Iris pigment epithelial cell (primary cell): ENCODE results near the gene SBK2.
A peak's percentile ranks its signal among the peaks of the same experiment; 100 is the strongest.

Experiments
- DNase-seq: peaks from one replicate; pipeline ENCODE4 v3.0.0-alpha.2; 2011; ENCODE audit warnings: low read depth

The SBK2 gene

DNA sequence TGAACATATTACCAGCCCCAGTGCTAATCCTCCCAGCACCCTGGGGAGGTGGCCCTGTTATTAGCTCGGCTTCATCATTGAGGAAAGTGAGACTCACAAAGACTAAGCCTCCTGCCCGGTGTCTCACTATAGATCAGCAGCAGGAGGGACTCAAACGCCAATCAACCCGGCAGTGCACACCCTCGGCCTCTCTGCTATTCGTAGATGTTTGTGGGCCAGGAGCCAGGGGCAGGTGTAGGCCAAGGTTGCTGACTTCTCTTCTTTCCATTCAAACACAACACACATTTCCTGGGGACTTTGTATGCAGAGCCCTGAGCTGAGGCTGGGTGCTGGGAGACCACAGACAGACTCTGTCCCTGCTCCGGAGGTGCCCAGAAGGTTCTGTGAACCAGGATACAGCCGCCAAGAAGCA, 17.8 kb upstream of the SBK2 start:
- no peak for DNase-seq

DNA sequence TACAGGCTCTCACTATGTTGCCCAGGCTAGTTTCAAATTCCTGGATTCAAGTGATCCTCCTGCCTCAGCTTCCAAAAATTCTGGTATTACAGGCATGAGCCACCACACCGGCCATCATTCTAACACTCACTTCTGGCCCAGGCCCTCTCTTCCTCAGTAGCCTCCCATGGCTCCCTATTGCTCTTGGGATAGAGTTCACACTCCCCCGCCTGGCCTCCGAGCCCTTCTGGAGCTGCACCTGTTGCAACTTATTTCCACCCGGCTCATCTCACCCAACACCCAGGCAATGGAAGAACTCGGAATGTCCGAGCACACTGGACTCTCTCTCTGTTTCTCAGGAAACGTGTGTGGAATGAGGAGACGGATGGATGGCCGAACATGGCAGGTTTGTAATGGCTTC, 17.4 kb upstream of the SBK2 start:
- DNase-seq, result no peak

DNA sequence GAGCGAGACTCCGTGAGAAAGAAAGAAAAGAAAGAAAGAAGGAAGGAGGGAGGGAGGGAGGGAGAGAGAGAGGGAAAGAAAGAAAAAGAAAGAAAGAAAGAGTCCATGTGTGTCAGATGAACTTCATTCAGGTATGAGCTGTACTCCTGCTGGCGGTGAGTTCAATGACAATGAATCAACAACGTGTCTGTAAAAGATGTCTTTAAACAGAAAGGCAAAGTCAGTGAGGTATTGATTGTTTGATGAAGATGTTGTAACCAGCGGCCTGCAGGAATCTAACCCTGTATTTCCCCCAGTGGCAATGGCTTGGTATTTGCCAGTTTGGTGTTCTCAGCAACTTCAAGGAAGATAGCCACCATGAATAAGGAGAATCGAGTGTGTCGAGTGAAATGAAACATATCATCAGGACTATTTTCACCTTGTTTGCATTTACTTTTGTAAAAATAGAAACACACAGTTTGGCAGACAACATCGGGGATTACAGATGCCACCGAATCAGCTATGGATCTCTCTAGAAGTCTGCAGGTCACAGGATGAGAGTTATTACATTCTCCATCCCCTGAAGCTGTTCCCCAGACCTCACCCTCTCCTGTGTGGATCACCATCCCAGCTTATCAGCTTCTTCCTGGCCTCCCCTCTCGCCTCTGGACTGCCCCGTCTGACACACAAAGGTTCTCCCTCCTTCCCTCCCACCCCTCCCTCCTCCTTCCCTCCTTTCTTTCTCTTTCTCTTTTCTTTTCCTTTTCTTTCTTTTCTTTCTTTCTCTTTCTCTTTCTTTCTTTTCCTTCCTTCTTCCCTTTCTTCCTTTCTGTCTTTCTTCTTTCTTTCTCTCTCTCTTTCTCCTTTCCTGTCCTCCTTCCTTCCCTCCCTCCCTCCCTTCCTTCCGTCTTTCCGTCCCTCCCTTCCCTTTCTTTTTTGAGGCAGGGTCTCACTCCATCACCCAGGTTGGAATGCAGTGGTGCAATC, 16.6 kb upstream of the SBK2 start:
- DNase-seq, result no peak

DNA sequence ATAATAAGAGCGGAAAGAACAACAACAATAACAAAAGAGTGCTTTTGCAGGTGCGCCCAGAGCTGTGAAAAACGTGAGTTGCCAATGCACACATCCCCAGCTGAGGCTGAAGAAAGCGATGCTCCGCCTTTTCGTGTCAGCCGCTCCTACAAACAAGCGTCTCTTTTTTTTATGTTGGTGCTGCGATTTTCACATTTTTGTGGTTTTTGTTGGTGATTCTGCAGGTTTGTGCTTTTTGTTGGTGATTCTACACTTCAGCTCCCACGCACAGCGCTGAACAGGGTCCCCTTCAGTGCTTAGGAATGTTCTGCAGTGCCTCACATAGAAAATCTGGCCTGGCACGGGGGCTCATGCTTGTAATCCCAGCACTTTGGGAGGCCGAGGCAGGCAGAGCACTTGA, 15.7 kb upstream of the SBK2 start:
- peak; percentile 90 for DNase-seq

DNA sequence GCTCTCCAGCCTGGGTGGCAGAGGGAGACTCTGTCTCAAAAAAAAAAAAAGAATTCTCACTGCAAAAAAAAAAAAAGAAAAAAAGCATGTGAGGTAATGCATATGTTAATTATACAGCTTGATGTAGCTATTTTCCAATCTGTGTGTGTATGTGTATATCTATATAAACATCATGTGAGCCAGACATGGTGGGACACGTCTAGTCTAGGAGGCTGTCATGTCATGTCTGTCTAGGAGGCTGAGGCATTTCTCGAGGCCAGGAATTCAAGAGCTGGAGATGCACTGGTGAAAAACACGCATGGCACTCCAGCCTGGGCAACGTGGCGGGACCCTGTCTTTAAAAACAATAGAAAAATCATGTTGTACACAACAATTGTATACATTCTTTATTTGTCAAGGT, 15.3 kb upstream of the SBK2 start:
- no peak for DNase-seq

DNA sequence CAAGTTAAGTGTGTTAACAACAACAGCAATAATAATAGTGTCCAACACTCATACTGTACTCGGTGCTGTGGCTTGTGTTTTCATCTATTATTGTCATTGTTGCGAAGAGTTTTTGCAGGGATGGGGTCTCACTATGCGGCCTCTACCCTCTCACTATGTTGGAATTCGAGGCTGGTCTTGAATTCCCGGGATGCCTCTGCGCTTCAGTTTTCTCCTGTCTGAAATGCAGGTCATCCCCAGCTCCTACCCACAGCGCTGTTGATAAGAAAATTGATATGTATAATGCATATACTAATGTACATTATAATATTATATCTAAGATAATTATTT, 13.4 kb upstream of the SBK2 start:
- peak; percentile 27 for DNase-seq

DNA sequence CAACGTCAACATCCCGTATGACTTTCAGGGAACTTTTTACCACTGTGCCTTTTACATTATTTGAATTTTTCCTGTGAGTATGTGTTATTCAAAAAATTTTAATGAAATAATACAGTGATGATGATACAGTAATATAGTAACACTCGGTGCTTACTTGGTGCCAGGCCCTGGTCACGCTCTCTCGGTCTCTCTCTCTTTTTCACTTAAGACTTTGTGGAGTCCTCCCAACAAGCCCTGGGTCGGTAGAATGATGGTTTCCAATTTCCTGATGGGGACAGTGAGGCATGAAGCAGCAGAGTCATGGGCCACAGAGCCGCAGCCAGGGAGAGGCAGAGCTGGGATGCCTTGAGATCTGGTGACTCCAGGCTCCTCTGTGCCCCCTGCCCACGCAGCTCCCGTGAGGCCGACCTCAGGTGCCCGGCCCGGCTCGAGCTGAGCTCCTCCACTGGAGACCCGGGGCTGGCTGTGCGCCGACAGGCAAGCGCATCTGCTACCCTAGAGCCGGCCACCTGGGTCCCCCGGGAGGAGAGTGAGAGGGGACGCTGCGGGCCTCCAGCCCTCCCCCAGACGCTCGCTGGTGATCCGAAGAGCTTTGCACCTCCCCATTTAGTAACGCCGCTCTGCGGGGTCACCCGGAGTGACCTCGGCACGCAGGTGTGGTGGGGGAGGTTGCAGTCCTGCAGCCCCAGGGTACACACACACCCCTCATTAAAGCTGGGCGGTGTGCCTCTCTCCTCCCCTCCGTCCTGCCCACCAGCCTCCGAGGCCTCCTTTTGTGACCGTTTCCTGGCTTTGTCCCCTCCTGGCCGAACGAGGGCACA, 12.8 kb upstream of the SBK2 start:
- DNase-seq, result peak; percentile 85

DNA sequence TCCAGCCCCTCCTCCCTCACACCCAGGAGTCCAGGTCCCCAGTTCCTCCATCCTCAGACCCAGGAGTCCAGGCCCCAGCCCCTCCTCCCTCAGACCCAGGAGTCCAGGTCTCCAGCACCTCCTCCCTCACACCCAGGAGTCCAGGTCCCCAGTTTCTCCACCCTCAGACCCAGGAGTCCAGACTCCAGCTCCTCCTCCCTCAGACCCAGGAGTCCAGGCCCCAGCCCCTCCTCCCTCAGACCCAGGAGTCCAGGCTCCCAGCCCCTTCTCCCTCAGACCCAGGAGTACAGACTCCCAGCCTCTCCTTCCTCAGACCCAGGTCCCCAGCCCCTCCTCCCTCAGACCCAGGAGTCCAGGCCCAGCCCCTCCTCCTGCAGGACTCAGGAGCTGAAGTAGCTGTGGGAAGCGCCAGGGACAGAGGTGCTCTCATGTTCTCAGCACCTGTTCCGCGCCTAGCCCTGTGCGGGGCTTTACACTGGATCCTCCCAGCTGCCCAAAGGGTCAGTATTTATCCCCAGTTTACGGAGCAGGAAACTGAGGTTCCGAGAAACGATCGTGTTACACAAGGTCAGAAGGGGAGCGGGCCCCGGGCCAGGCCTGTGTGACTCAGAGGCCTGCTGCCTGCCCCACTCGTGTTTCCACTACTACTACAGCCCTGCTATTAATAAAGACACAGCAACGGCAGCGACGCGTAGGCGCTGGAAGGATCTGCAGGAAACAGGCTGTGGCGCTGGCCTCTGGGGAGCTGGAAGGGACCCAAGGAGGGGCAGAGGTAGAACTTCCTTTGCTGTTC, 10.1 kb upstream of the SBK2 start:
- peak; percentile 93 for DNase-seq

DNA sequence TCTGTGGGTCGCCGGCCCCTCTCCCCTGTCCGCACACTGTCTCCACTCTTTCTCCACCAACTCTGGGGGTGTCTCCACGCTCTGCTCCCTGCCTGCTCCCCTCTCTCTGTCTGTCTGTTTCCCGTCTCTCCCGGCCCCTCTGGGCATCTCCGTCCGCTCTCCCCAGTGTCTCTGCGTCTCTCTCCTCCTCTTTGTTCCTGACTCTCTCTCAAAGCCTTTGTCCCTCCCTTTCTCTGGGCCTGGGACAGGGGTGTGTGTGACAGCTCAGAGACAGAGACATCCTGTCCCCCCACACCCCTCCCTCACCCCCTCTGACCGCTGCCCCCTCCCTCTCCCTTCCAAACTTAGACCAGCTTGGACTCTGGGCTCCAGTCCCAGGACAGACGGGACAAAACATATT, 9.1 kb upstream of the SBK2 start:
- DNase-seq, result no peak

DNA sequence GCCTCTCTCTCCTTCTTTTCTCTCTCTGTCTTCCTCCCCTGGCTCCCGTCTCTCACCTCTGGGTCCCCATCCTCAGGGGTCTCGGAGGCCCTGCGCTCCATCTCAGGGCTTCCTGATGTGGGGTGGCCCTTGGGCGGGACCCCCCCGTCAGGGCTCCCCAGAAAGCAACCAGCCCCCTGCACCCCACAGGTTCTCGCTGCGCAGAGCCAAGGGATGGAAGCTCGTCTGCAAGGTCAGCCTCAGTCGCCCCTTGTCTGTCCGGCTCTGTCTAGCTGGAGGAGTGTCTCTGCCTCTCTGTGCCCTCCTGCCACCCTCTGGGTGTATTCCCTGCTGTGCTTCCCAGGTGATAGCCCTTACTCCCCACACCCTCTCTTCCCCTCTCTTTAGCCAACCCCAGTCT, 8.5 kb upstream of the SBK2 start, which contains the start of gene SBK3:
TSS of gene SBK3 (minus strand) at position 101 of the 400 bp plus-strand sequence. CDS start at position 101, 0 bp downstream.
- no peak for DNase-seq

DNA sequence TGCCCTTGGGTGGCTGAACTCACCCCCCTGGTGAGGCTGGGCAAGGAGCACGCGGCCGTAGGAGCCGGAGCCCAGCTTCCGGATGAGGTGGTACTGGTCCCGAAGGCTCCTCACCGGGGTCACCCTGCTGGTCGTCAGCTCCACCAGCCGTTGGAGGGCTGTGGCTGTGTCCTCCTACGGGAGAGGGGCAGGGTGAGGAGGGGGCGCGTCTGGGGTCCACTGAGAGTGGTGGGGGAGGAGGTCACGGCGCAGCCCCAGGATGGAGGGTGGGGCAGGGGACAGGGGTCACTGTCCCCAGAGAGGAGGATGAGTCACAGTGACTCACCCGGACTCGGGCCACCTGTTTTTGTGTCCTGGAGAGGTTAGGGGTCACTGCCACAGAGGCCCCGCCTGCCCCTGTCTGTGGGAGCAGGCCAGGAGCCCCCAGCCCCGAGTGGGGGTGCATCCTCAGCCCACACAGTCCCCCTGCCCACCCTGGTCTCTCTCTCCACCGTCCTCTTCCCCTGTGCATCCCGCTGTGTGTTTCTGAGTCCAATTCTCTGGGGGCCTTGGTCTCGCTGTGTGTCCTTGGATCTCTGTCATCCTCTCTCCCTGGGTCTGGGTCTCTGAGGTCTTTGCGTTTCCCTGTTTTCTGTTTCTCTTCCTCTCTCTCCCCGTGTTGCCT, 8.0 kb upstream of the SBK2 start:
- no peak for DNase-seq

DNA sequence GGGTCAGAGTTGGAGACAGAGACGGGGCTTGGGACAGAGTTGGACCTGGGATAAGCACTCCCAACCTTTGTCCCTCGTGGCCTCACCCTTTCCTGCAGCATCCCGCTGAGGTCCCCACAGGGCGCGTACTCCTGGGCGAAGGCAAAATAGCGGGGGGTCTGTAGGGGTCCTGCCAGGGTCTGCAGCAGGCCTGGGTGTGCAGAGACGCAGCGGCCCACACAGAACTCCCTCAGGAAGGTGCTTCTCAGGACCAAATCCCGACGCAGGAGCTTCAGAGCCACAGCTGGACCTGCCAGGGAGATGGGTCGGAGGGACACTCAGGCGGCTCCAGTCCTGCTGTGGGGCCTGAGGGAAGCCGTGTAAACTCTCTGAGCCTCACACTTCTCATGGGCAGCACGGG, 7.1 kb upstream of the SBK2 start:
- DNase-seq, result no peak

DNA sequence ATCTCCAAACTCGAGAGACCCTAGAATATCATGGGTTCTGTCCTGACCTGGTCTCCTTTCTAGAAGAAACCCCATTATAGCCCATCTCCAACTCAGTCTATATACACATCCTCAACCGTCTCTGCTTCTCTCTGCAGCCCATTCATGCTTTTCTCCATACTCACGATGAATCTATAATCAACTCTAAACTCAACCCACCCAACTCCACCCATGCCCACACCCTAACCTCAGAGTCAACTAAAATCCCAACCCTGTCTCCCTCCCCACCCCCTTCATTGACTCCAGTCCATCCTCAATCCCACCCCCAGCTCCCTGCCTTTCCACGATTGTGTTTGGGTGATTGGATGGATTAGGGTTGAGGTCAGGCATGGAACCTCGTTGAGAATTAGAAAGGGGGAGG, 6.6 kb upstream of the SBK2 start:
- no peak for DNase-seq

DNA sequence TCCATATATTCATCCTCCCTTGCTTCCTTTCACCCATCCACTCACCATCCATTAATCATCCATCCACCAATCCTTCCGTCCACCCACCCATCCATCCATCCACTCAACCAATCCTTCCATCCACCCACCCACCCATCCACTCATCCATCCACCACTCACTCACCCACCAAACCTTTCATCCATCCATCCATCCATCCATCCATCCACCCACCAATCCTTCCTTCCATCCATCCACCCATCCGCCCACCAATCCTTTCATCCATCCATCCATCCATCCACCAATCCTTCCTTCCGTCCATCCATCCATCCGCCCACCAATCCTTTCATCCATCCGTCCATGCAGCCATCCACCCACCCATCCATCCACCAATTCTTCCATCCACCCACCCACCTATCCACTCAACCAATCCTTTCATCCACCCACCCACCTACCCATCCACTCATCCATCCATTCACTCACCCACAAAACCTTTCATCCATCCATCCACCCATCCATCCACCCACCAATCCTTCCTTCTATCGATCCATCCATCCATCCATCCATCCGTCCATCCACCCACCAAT, 5.4 kb upstream of the SBK2 start:
- DNase-seq, result no peak

DNA sequence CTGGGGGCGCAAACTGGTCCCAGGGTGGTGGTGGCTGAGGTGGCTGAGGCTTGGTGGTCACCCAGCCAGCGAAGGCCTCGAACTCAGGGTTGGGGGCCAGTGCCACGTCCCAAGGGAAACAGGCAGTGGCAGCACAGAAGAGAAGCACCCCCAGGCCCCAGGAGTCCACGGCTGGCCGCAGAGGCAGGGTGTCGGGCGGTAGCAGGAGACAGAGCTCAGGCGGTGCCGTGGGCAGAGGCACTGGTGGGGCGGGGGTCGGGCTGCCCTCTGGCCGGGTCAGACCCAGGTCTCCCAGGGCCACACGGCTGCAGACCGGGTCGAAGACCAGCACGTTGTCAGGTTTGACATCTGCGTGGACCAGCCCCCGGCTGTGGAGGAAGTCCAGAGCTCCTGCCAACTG, 4.2 kb upstream of the SBK2 start:
- DNase-seq, result no peak

DNA sequence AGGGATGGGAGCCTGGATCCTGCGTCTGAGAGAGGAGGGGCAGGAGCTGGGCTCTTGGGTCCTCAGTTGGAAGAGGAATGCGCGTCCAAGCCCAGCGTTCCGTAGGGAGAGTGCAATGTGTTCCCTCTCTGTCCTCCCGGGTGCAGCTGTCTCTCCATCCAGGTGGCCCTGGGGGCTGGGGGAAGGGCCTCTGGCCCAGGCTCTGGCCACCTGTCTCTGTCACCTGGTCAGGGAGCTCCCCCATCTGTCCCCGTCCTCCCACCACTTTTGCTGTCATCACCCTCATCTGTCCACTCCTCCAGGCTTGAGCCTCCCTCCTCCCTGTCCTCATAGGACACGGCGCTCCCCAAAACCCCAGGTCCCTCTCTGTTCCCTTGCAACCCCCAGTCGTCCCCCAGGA, 3.7 kb upstream of the SBK2 start:
- DNase-seq, result no peak

DNA sequence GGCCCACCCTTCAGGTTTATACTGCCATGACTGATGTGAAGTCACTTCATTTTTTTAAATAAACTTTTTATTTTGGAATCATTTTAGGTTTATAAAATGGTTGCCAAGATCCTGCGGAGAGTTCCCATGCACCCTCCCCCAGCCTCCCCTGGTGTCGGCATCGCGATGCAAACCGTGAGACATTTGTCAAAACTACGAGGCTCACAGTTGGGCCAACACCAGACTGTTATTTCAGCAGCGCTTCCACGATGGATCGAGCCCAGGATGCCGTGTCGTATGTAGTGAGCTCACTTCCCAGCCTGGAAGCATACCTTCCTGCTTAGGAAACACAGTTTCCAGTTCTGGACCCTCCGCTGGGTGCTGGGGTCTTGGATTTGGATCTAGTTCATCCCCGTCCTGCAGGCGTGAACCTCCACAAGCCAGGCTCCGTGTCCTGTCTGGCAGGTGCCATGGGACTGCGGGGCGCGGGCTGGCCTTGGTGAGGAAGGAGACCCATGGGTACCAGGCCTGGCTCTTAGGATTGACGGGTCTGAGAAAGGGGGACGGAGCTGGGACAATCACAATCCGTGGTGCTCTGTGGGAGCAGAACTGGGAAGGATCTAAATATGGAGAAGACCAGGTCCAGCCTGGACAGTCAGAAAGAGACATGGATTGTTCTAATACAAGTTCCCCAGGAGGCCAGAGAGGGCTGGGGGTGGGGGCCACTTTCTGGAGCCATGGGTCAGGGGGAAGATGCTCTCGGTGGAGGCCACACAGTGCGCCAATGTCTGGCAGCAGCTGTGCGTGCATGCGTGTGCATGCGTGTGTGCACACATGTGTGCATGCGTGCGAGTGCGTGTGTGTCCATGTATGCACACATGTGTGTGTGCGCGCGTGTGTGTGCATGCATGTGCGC, 2.4 kb upstream of the SBK2 start:
- DNase-seq, result no peak

DNA sequence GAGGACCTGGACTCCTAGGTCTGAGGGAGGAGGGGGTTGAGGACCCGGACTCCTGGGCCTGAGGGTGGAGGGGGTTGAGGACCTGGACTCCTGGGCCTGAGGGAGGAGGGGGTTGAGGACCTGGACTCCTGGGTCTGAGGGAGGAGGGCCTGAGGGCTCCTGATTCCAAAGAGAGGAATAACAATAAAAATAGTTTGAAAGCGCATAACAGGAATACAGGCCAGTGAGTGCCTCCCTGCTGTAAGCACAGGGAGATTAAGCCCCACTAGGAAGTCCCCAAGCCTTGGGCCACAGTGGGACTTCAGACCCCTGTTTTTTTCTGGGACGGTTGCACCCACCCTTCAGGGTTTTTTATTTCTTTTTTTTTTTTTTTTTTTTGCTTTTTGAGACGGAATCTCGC, 1.2 kb upstream of the SBK2 start:
- no peak for DNase-seq

DNA sequence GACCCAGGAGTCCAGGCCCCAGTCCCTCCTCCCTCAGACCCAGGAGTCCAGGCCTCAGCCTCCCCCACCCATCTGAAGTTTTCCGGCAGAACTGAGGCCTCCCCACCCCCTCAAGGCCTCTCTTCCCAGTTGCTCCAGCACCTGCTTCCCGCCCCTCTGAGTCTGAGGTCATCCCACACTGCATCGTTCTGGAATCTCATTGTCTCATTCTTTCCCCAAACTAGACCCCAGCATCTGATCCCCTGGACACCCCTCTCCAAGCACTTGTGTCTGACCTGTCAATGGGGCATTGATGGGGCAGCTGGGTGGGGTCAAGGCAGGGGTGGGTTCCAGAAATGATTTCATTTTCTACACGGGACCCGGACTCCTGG, 793 bp upstream of the SBK2 start:
- DNase-seq, result no peak

DNA sequence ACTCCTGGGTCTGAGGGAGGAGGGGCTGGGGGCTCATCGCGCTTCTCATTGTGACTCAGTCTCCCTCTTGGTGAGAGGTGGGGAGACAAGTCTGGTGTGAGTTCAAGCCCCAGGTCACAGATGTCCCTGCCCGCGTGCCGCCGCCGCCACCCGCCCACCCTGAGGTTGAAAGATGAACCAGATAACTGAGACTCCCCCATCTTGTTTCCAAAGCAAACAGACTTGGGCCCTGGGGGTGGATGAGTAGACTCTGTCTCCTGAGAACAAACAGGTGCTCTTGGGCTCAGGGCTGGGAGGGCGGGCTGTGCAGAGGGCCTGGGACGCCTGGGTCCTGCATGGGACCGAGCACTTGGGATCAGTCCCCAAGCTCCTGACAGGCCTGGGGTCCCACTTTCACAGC, 567 bp downstream of the SBK2 start:
- DNase-seq, result no peak

DNA sequence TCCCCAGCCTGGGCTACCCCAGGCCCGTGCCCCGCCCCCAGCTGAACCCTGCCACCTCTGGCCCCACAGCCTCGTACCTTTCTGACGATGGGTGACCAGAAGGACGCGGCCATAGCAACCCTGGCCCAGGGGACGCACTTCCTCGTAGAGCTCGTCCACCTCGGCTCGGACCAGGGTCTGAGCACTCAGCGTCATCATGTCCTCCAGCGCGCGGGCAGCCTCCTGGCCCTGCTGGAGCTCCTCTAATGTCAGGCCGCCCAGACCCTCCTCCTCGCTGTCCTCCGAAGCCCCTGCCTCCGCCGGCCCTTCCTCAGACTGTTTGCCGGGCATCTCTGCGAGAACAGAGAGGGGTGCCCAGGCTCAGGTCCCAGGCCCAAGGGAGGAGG, 975 bp downstream of the SBK2 start:
- no peak for DNase-seq
